ENCODE results near the gene SORCS1. TPM values are rescaled to one million over a fixed set of nuclear protein-coding genes. Genes with fewer than 3 reads are reported as not detected.

SORCS1 gene
- total and polyA plus RNA-seq, 2 of the 13 experiments (the other 11 are each of a cell fraction or from before 2014, with no cell fraction given) = not detected

DNA sequence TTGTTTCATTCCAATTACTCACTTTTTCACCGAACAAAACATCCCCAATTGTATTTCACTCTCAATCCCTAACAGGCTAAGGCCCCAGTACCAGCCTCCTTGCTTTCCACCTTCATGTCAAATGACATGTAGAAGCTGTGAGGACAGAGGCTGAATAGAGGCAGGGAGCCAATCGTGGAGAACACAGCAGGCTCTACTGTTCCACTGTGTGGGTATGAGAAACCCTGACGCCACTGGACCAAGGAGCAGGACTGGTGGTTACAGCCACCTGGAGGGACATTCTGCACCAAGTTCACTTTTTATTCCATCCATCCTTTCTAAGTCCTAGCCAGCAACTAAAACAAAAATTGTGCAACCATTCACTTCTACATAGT is 502.8 kb downstream of the SORCS1 start:
- H3K27ac ChIP-seq (ENCODE audit: extremely low read length, insufficient read depth, low read length) = no peak overlapping the region
- H3K9ac ChIP-seq (ENCODE audit: insufficient read depth, low read depth, low read length) = no peak overlapping the region
- H3K9me3 ChIP-seq (ENCODE audit: low read length) = no peaks in the 10 kb centered on the region
- no peaks in the 10 kb centered on the region for H4K20me1 ChIP-seq (ENCODE audit: insufficient read depth, low read length)
- 0% methylated on average over 3 of the region's 3 CpGs for WGBS (ENCODE audit: low lambda C conversion rate)
- intact Hi-C loops (cut with micrococcal nuclease; ENCODE audit: unreplicated experiment) (loop anchor here (5.0 kb wide), 1 partner anchor 1236 kb away; no protein-coding TSS in a partner anchor), in situ Hi-C loops (cut with HindIII; ENCODE audit: extremely low pct_ligation_motif_present, low pct_unique_long_range_greater_than_20kb) (no loop called here)
- no peaks in the 10 kb centered on the region for H3K79me2 ChIP-seq (ENCODE audit: insufficient read depth, low read length)
- CTCF ChIA-PET (ENCODE audit: low intra/inter-chr PET ratio, low total read pairs) = no interaction called here
- POLR2A ChIA-PET = no interaction called here
- H3K4me1 ChIP-seq (ENCODE audit: insufficient read depth, low read length) = no peaks in the 10 kb centered on the region
- no peak overlapping the region for H3K4me3 ChIP-seq (replicated peaks in 1 of 3; ENCODE audit: insufficient read depth in 1 of 3, low read depth in 2 of 3, low read length in 3 of 3)
- FAIRE-seq (no peak), DNase-seq (ENCODE audit: low spot score) (no peak), ATAC-seq (no peak)
- TF ChIP-seq BRCA1 (CRISPR knock-in tag; IDR thresholded peaks at IDR 0.05) (no peak), HES4 (CRISPR knock-in tag; IDR thresholded peaks at IDR 0.05; ENCODE audit: borderline replicate concordance) (no peak), ONECUT2 (CRISPR knock-in tag; IDR thresholded peaks at IDR 0.05) (no peak), TCF7L2 (IDR thresholded peaks at IDR 0.05; ENCODE audit: low read depth, low read length) (no peak), ZNF253 (CRISPR knock-in tag; IDR thresholded peaks at IDR 0.05; ENCODE audit: borderline replicate concordance) (no peak), ZNF180 (CRISPR knock-in tag; IDR thresholded peaks at IDR 0.05; ENCODE audit: borderline replicate concordance, low read depth) (no peak), ZFAT (CRISPR knock-in tag; conservative IDR thresholded peaks at IDR 0.05) (no peak), MAF1 (CRISPR knock-in tag; IDR thresholded peaks at IDR 0.05; ENCODE audit: borderline replicate concordance) (no peak), TBX3 (IDR thresholded peaks at IDR 0.05; ENCODE audit: borderline replicate concordance) (no peak), IRF2 (CRISPR knock-in tag; IDR thresholded peaks at IDR 0.05) (no peak), ERF (CRISPR knock-in tag; IDR thresholded peaks at IDR 0.05) (no peak), TEAD3 (CRISPR knock-in tag; optimal IDR thresholded peaks at IDR 0.05; ENCODE audit: borderline replicate concordance) (no peak), NFYC (CRISPR knock-in tag; IDR thresholded peaks at IDR 0.05) (no peak), ZNF337 (CRISPR knock-in tag; IDR thresholded peaks at IDR 0.05; ENCODE audit: borderline replicate concordance, low read depth) (no peak), ZNF883 (CRISPR knock-in tag; IDR thresholded peaks at IDR 0.05; ENCODE audit: not compliant biosample characterization) (no peak), SP2 (CRISPR knock-in tag; IDR thresholded peaks at IDR 0.05) (no peak), SSRP1 (CRISPR knock-in tag; IDR thresholded peaks at IDR 0.05) (no peak), ZFP62 (CRISPR knock-in tag; IDR thresholded peaks at IDR 0.05) (no peak)
- TF ChIP-seq, protein P1, sequence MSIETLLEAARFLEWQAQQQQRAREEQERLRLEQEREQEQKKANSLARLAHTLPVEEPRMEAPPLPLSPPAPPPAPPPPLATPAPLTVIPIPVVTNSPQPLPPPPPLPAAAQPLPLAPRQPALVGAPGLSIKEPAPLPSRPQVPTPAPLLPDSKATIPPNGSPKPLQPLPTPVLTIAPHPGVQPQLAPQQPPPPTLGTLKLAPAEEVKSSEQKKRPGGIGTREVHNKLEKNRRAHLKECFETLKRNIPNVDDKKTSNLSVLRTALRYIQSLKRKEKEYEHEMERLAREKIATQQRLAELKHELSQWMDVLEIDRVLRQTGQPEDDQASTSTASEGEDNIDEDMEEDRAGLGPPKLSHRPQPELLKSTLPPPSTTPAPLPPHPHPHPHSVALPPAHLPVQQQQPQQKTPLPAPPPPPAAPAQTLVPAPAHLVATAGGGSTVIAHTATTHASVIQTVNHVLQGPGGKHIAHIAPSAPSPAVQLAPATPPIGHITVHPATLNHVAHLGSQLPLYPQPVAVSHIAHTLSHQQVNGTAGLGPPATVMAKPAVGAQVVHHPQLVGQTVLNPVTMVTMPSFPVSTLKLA (IDR thresholded peaks at IDR 0.05) = no peak
- TF ChIP-seq, protein P2, sequence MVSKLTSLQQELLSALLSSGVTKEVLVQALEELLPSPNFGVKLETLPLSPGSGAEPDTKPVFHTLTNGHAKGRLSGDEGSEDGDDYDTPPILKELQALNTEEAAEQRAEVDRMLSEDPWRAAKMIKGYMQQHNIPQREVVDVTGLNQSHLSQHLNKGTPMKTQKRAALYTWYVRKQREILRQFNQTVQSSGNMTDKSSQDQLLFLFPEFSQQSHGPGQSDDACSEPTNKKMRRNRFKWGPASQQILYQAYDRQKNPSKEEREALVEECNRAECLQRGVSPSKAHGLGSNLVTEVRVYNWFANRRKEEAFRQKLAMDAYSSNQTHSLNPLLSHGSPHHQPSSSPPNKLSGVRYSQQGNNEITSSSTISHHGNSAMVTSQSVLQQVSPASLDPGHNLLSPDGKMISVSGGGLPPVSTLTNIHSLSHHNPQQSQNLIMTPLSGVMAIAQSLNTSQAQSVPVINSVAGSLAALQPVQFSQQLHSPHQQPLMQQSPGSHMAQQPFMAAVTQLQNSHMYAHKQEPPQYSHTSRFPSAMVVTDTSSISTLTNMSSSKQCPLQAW (CRISPR knock-in tag; IDR thresholded peaks at IDR 0.05) = no peak
- H3K36me3 ChIP-seq (replicated peaks in 1 of 2; ENCODE audit: control insufficient read depth in 1 of 2, insufficient read depth in 2 of 2, low read length in 2 of 2) = no peaks in the 10 kb centered on the region
- H3K27me3 ChIP-seq (ENCODE audit: control insufficient read depth in 1 of 2, insufficient read depth in 2 of 2, low read length in 2 of 2) = no peaks in the 10 kb centered on the region
- no peak overlapping the region for H2AFZ ChIP-seq (ENCODE audit: low read length)
- no TSS peak for BruUV-seq (replicated peaks)
- H3K4me2 ChIP-seq (ENCODE audit: low read depth, low read length) = no peak overlapping the region

All from HepG2 (cell line).